C4-2B (cell line): Measurements from ENCODE around the gene FAU.

Experiments
- H3K27ac ChIP-seq: fragments of 450-650 bp; 2 replicates; pipeline ENCODE4 v1.5.1; 2017
- ZFX ChIP-seq: fragments of 450-650 bp; IDR thresholded peaks from 2 replicates; pipeline ENCODE4 v1.6.1; 2017
- TF ChIP-seq, protein P1 (sequence below): fragments of 450-650 bp; conservative IDR thresholded peaks from 2 replicates; pipeline ENCODE4 v1.5.1; 2017; ENCODE audit warnings: mild to moderate bottlenecking

Gene FAU

GRCh38 chr11:65135633-65136145 lies 13.8 kb upstream of the FAU start:
- peak overlapping the region; percentile 96 for H3K27ac ChIP-seq
- TF ChIP-seq ZFX = no peak
- TF ChIP-seq, protein P1, sequence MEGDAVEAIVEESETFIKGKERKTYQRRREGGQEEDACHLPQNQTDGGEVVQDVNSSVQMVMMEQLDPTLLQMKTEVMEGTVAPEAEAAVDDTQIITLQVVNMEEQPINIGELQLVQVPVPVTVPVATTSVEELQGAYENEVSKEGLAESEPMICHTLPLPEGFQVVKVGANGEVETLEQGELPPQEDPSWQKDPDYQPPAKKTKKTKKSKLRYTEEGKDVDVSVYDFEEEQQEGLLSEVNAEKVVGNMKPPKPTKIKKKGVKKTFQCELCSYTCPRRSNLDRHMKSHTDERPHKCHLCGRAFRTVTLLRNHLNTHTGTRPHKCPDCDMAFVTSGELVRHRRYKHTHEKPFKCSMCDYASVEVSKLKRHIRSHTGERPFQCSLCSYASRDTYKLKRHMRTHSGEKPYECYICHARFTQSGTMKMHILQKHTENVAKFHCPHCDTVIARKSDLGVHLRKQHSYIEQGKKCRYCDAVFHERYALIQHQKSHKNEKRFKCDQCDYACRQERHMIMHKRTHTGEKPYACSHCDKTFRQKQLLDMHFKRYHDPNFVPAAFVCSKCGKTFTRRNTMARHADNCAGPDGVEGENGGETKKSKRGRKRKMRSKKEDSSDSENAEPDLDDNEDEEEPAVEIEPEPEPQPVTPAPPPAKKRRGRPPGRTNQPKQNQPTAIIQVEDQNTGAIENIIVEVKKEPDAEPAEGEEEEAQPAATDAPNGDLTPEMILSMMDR = no peak

DNA sequence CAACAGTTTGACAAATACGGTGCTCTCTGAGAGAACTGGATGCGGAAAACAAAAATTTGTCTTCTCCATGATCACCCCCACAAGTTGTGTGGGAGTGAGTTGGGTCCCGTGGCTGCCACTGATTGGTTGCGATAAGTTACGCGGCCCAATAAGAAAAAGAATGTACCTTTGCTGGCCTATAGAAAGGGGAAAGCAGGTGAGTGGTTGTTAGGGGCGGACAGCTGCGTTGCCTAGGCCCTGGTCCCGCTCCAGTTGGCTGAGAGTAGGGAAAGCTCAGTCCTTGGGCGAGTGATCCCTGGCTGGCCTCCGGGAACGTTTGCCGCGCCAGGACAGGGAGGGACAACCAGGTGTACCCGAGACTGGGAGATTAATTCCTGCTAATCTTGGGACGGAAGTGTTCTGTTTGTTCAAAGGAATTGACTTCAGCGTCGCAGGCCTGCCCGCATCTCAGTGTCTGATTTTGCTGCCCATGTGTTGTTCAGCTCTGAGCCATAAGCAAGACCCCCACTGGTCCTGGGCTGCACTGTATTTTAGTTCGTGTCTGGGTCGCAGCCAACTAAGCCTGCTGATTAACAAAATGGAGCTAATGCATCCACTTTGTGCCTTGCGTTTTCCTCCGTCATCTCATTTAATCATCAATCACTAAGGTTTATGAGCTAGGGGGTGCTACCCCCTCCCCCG lies 13.2 kb upstream of the FAU start:
- TF ChIP-seq, protein P1 = no peak
- no peak for TF ChIP-seq ZFX
- H3K27ac ChIP-seq = peak overlapping the region; percentile 96

DNA sequence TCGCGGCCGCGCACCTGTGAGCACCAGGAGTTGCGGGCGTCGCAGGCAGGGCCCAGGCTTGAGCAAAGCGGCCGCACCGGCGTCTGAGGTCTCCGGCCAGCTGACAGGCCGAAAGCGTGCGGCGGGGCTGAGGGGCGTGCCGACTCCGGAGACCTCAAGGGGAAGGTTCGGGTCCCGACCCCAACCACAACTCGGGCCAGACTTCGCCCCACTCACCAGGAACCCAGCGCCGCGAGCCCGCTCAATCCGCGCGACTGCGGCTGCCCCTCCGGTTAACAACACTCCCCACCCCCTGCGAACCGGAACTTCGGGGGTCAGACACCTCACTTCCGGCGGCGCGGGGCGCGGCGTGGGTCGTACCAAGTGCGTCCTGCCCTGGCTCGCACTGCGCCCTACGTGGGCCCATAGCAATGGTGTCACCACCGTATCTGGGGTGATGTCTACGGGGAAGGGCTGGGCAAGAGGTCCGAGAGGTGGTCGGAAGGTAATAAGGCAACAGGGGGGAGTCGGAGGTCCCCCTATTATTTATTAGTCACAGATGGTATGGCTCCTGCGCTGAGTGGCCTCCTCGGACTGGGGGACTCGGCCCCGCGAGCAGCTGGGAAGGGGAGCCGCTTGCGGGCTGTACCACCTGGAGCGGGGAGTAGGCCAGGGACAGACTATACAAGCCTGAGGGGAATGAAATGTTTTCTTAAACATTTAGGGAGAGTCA lies 12.5 kb upstream of the FAU start, which contains the start of gene SYVN1:
SYVN1 (minus strand) TSS at position 280 of the 712 bp plus-strand sequence. CDS start 918 bp downstream, outside the sequence.
- H3K27ac ChIP-seq = peak within 1 kb of the TSS; percentile 96
- TF ChIP-seq, protein P1 = no peak
- peak; percentile 80; the same call in 1 of the 2 replicates for TF ChIP-seq ZFX

GRCh38 chr11:65133724-65134123 lies 11.8 kb upstream of the FAU start:
- H3K27ac ChIP-seq = peak overlapping the region; percentile 96
- TF ChIP-seq, protein P1 = no peak
- no peak for TF ChIP-seq ZFX

DNA sequence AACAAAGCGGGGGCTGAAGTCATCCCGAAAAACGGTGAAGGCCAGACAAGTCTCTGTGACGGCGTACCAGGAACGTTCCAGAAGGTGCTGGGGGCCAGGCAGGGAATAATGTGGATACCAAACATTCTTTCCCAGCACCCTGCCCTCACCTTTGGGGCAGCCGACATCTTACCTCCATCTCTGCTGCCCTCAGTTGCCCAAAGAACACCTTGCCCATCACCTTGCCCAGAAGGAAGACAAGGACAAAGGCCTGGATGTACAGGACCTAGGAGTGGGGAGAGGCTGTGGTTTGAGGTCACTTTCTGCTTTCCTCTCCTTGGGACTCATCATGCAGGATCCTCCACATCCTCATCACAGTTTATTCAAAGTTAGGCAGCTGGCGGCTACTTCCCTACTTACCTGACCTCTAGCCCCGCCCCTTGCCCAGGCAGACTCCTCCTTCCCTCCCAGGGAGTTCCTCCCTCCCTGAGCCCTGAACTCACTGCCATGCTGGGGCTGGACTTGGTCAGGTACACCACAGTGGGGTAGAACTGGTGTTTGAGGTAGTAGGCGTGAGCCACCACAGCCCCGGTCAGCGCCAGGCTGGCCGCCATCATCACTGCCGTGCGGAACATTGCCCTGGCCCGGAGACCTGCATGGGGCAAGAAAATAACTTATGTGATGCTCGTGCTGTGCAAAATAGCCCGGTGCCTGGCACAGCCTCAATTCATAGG lies 11.2 kb upstream of the FAU start:
- peak overlapping the region; percentile 96 for H3K27ac ChIP-seq
- TF ChIP-seq ZFX = no peak
- TF ChIP-seq, protein P1 = no peak

DNA sequence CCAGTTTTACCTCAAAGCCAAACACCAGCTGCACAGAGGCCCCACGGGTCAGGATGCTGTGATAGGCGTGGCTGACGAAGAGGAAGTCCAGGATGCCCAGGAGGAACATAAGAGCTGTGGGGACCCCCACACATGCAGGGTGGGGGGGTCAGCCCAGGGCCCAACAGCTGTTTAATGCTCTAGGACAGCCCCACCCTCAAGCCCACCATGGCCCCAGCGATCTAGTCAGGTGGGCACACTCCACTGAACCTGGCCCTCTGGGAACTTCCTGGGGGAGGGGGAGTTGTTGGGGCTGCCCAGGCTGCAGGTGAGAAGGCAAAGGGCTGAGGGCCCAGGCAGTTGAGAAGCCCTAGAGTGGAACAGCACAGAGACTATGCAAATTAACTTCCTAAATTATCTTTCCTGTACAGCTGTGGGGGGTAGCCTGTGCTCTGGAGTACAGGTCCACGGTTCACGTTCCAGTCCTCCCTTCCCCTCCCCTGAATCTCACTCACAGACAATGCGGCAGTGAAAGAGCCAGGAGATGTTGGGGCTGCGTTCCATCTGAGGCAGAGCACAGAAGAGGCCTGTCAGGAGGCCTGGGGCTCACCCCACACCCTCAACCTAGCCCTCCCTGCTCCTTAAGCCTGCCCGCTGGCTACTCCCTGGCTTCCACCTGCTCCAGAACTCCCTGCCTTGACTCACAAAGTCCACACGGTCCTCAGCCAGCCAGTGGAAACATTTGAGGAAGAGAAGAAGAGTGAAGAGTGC lies 10.5 kb upstream of the FAU start:
- peak overlapping the region; percentile 96 for H3K27ac ChIP-seq
- no peak for TF ChIP-seq ZFX

DNA sequence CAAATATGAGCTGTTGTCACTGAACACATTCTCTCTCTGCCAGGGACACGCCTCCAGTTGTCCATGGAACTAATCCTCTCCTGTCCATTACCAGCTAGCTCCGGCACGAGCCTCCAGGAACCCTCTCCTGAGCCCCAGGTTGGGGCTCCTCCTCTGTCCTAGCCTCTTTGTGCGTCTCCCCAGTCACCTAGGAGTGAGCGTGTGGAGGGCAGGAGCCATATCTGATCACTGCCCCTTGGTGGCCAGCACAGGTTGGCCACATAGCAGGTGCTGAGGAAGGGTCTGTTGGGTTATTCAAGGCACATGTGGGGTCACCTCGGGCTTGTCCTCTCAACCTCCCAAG lies 9.9 kb upstream of the FAU start:
- H3K27ac ChIP-seq = no peak overlapping the region
- no peak for TF ChIP-seq ZFX
- TF ChIP-seq, protein P1 = no peak
